Measurements from ENCODE around the gene PCBP3. TPM values are rescaled to one million over a fixed set of nuclear protein-coding genes. Genes with fewer than 3 reads are reported as not detected.
A peak's percentile ranks its signal among the peaks of the same experiment; 100 is the strongest.
"Not testable (repeated sequence)": the region's sequence is repeated elsewhere in the genome, so short reads cannot be mapped to it uniquely, and the experiment has no call there.

Gene PCBP3
- polyA plus RNA-seq, 10 donors, result 0.72 to 2.2 (median 1.2) TPM

DNA sequence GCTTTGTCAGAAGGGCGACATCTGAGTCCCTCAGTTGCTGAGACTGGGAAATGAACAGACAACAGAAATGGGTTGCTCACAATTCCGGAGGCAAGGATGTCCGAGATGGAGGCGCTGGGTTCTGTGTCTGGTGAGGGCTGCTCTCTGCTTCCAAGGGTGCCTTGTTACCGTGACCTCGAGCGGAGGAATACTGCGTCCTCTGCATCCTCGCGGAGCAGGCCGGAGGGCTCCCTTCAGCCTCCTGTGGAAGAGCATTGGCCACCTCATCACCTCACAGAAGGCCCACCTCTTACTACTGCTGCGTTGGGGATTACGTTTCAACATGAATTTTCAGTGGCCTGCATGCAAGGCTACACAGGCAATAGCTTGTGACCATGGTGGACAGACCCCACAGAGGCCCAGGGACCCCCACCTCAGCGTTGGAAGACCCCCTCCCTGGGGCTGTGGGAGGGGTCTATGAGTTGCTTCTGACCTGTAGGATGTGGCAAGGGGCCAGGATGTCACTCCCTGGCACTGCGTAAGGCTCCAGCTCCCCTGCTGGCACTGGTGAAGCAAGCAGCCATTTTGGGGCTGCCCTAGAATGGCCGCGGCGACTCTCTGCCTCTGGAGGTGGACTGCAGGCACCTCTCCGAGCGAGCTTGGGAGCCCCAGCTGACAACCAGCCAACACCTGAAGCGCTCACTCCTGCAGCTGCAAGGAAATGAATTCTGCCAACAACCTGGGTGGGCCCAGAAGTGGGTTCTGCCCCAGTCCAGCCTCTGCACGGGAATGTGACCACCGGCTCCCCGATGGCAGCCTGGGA, 301.7 kb downstream of the PCBP3 start:
- DNase-seq, result no peak

DNA sequence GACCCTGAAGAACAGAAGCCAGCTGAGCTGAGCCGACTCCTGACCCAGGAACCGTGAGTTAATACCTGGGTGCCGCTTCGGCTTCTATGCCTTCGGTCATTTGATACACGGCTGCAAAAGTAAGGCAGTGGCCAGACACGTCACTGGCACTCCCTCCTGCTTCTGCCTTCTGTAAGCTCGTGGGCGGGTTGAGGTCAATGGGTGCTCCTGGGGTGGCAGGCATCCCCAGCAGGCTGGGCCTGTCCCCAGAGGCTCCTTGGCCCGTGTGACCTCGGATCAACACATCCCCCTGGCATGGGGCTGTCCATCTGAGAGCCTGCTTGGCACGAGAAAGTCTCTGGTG, 302.3 kb downstream of the PCBP3 start:
- no peak for DNase-seq

DNA sequence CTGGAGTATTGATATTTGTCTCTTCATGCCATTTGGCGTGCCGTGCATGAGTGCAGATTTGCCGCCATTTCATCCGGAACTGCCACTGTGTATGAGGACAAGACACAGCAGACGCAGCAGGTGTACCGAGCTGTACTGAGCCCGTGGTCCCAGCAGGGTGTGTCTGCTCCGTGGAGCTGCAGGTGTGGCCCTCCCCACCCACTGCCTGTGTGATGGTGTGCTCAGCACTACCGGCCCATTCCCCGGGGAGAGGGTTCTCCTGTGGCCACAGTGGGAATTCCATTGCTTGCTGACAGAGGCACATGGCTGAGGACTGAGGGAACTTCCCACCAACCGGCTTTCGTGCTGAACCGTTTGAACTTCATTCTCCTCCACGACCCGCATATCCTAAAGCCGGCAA, 303.8 kb downstream of the PCBP3 start:
- DNase-seq, result no peak

DNA sequence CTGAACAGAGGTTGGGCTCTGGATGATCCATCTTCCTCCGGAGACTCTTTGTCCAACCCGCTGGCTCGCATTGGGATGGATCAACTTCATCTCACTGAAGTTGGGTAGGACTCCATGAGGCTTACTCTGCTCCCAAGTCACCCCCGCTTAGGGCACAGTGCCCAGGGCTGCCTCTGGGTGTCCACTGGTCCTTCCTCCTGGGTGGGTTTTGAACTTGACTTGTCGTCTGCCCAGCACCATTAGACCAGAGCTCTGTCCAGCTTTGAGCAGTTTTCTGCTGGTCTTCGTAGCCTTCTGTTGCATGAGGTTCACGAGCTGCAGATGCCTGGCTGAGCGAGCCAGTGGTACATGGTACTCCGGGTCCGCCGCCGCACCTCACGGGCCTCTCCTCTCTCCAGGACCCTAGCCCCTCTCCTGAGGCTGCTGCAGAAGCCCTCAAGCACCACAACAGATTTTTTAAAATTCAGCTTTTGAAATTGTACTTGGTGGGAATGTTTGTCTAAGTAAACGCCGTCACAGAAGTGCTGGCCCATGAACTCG, 304.3 kb downstream of the PCBP3 start:
- DNase-seq, result no peak

DNA sequence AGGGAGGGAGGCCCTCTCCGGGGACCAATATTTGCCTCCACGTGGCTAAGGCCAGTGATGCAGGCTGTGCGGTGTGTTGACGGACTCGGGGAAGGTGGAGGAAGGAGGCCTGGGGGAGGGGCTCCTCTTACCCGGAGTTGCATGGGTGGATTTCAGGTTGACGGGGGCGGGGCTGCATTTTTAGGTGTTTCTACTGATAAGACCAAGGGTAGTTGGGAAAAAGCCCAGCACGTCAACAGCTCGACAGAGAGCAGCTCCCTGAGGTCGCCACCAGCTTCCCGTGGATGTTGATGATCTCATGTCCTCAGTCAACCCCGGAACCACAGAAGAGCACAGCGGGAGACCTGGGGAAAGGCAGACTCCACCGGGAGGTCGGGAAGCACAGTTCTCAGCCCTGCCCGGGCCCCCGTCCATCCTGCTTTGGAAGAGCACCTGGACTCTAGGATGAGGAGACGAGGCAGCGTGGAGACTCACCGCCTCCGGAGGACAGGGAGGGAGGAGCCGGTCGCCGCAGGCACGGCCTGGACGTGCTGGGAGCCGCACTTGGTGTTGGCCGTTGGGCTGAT, 305.1 kb downstream of the PCBP3 start:
- no peak for DNase-seq

DNA sequence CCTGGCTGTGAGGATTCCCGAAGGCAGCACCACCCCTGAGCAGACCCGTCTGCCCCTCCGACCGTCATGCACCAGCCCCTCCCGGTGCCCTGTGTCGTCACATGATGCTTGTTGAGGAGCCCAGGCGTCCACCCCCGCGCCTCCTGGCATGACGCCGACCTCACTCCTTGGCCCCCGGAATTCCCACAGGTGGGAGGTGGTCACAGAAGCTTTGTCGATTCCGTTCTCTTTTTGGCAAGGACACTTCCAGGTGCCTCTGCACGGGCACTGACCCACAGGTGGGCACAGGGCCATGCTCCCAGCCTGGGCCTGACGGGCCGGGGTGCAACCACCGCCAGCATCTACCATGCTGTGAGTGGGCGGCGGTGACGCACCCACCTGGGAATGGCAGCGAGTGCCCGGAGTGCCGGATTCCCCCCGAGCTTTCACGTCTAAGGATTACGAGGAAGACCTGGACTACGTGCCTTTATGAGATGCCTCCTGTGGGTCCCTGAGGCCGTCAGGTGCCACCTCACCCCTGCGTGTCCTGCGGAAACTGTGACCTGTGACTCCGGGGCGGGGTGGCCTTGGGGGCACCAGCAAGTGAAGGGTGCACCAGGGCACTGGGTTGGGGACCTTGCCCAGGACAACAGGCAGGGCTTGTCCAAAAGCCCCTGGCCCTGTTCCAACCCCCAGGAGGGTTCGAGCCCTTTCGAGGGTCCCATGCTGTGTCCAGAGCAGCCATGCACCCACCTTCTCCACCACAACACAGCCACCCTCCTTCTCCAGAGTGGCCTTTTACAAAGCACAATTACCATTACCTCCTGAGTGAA, 306.6 kb downstream of the PCBP3 start:
- DNase-seq, result no peak

DNA sequence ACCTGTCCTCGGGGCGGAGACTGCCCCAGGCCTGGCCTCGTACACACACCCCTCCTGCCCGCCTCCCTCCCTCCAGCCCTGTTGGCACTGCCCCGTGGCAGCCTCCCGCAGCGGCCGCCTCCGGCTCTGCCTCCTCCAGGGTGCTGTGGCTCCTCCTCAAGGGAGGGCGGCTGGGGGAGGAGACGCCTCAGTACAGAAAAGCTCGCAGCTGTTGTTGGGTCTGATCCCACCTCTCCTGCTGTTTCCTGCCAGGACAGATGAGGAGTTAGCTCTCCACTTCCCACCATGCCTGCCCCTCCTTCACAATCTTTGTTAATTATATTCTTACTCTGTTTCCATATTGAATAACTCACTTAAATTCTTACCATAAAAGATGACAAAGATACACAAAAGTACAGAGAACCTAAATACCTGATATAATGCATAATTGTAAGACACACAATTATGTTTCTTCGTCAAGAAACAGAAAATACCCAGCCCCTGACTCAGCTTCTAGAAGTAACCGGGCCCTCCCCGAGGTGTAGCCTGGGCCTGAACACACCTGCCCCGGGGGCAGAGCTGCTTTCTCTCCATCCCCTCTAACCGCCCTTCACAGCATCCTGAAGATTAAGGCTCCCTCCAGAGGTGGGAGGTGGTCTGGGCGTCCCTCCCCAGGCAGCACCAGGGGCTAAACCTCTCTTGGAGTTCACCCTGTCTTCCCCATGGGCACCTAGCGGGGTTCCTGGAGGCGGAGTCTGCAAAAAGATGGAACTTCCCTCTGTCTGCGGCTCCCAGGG, 307.4 kb downstream of the PCBP3 start:
- DNase-seq, result peak; percentile 75 to 92 (median 76)

DNA sequence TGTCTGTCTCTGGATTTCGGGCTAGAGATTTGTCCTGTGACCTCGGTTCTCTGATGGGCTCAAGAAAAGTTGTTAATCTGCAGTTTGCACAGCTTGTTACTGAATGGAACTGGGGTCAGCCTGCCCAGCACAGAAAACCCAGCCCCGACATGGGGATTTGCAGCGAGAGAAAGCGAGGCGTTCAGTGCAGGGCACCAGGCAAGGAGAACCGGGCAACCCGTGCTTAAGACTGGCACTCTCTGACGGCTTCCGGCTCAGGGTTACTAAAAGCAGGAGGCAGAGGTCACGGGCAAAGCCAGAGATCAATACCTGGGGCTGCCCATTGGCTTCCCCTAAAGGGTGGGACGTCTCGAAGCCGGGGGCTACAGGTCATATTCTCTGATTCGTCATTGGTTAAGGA, 308.2 kb downstream of the PCBP3 start:
- DNase-seq, result no peak

DNA sequence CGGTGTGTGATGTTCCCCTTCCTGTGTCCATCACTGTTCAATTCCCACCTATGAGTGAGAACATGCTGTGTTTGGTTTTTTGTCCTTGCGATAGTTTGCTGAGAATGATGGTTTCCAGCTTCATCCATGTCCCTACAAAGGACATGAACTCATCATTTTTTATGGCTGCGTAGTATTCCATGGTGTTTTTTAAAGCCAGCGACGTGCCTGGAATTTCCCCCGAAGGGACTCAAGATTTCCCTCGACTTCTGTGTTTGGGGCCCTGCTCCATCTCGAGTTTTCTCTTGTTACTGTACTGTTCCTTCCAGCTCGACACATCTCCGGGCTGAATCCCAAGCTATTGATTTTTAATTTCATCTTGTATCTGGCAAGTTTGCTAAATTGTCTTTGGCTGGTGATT, 309.0 kb downstream of the PCBP3 start:
- DNase-seq, result not testable (repeated sequence)

DNA sequence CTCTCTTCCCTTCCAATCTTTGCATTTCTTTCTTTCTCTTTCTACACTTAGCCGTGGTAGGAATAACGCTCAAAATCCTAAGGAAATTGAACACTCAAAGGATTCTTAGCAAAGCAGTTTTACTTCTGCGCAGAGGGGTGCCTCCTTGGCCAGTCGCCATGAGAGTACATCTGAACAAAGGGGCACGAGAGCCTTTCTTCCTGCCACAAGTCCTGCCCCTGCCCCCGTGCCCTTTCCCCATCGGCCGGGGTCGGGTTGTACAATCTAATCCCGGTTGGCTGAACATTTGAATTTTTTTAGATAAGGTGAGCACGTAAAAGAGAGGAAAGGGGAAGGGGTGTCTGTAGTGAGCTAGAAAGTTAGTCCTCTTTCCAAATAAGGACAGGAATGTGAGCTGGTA, 309.4 kb downstream of the PCBP3 start:
- DNase-seq, result no peak

DNA sequence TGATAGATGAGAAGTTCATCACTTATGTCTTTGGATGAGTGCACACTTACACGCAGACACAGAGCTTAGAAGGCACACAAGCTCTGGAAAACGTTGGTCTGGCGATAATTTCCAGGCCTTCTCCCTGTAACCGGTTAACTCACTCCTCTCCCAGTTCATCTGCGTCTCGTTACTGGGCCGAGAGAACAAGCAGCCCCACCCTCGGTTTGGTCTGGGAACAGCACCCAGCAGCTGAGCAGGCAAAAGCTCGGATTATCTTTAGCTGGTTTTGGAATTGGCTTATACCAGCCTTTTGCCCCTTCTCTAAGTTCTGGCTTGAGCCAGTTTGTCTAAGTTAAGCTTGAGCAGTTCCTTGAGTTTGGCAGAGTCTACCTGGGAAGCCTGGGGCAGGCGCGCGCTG, 310.7 kb downstream of the PCBP3 start:
- peak in 1 of 3 donors; percentile 79 for DNase-seq

DNA sequence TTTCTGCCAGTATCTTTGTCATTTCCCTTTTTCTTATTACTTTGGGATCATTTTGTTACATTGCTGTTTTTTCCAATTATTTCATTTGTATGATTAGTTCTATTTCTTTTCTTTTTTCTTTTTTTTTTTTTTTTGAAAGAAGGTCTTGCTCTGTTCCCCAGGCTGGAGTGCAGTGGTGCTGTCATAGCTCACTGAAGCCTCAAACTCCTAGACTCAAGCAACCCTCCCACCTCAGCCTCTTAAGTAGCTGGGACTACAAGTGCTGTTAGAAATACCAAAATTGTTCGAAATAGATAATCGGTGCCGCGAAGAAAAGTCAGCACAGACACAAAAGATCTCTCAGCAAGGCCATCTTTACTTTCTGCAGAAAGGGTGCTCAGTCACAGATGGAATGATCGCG, 311.4 kb downstream of the PCBP3 start:
- DNase-seq, result no peak

DNA sequence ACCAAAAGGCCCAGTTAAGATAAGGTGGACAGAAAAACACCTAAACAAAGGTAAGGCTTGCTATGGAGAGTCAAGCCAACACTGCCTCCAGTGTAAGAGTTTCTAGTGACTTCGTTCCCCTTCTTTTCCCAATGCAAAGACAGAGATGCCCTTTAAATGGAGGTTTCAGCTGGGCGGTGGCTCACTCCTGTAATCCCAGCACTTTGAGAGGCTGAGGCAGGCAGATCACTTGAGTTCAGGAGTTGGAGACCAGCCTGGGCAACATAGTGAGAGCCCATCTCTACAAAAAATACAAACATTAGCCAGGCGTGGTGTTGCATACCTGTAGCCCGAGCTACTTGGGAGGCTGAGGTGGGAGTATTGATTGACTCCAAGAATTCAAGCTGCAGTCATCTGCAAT, 314.0 kb downstream of the PCBP3 start:
- no peak for DNase-seq

DNA sequence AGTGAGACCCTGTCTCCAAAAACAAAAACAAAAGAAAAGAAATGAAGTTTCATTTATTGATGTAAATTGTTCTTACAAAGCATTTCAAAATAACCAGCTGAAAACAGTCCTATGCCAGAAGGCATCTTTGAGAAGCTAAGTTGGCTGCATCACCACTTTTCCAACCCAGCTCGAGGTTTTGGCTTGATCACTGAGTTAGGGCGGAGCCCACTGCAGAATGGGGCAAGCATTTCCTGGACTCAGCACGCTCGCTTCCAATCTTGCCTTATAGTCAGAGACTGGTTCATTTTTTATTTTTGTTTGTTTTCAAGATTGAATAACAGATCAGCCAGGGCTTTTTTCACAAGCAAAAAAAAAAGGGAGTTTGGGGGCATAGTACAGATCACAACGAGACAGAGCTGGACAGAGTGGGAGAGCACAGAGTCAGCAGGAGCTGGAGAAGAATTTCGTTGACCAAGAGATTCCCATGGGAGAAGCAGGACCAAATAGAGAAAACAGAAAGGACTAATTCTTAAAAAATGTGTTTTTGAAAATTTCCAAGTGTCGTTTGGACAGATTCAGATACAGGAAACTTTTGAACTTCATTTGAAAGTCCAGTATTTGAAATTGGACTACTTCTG, 314.6 kb downstream of the PCBP3 start:
- DNase-seq, result peak in 1 of 3 donors; percentile 60

DNA sequence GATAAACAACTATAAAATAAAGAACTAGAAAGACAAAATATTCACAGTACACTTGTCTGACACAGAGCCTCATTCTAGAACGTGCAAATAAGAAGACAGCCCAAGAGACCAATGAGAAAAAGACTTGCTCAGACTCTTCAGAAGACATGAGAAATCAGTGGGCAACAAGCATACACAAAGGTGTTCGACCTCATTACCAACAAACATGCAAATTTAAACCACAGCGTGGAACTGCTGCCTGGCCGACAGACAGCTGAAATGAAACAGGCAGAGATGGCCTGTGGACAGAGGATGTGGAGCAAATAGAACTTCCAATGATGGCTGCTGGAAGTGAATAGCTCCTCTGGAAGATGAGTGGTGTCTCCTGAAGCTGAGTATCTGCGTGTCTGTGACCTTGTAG, 315.7 kb downstream of the PCBP3 start:
- no peak for DNase-seq

DNA sequence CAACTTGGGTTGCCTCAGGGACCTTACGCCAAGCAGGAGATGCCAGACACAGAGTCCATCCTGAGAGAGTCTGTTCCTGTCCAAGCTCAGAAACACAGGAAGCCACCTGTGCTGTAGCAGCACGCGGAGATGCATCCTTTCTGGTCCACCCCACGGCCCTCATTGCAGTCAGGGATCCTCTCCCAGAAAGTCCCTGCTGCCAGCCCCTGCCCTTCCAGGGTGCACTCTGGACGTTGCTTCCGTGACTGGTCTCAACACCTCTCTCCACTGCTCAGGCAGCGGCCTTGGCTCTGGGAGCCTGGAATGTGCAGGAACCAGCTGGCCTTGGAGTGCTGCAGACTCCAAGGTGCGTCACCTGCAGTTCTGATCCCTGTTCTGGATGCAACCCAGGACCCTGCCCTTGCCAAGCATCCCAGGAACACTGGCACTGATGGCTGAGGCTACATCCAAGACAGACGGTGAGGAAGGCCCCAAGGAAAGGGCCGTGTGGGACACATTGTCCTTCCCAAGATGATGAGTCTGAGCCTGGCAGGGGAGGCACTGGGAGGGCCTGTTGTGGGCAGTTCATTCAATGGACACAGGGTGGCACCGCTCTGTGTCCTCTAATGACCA, 316.4 kb downstream of the PCBP3 start:
- DNase-seq, result no peak

DNA sequence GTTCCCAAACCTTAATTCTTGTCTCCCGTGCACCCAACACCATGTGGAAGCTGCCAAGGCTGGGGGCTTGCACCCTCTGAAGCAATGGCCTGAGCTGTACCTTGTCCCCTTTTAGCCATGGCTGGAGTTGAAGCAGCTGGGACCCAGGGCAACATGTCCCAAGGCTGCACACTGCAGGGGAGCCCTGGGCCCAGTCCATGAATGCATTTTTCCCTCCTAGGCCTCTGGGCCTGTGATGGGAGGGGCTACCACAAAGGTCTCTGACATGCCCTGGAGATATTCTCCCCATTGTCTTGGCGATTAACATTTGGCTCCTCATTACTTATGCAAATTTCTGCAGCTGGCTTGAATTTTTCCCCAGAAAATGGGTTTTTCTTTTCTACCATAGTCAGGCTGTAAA, 317.9 kb downstream of the PCBP3 start:
- not testable (repeated sequence) for DNase-seq

DNA sequence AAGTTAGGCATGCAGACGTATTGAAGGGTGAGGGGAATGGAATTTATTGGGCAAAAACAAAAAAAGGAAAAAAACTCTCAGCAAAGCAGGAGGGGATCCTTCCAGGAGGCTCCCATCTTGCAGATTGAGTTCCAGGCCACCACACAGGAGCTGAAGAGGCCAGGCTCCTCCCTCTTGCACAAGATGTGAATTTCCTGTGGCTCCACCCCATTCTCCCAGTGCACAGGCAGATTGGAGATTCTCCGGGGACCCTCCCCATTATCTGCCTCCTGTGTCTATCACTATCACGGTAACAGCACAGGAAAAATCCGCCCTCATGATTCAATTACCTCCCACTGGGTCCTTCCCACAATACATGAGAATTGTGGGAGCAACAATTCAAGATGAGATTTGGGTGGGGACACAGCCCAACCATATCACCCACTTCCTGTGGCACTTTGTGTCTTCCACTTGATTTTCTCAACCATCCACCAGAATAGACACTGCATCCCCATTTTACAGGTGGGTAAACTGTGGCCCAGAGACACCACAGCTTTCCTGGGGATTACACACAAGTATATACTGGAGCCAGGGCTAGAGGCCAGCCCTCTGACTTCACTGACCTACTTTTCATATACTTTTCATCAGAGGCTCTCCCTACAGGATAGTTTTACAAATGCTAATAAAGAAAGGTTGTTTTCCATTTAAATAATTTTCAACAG, 319.2 kb downstream of the PCBP3 start:
- no peak for DNase-seq

DNA sequence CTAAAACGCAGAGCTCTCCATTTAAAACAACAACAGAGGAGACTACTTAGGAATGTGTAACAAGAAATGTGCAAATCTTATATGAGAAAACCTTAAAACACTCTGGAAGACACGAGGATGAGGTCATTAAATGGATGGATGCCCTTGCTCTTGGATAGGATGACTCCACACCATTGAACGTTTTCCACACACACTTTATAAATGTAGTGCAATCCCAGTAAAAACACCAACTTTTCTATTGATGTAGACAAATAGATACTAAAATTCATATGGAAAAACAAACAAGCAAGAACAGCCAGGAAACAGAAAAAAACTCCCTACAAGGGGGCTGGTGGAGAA, 319.7 kb downstream of the PCBP3 start:
- peak in 2 of 3 donors; percentile 90 to 92 for DNase-seq

DNA sequence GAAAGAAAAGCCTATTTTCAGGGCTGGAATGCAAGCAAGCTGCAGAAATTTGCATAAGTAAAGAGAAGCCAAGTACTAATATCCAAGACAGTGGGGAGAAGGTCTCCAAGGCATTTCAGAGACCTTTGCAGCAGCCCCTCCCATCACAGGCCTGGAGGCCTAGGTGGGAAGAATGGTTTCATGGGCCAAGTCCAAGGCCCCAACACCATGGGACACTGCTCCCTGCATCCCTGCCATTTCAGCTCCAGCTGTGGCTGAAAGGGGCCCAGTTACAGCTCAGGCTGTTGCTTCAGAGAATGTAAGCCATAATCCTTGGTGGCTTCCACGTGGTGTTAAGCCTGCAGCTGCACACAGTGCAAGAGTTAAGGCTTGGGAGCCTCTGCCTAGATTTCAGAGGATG, 321.1 kb downstream of the PCBP3 start:
- DNase-seq, result peak in 1 of 3 donors; percentile 76
